ENCODE results near the gene PAPPA. TPM values are rescaled to one million over a fixed set of nuclear protein-coding genes. Genes with fewer than 3 reads are reported as not detected.

Gene PAPPA
- total and polyA plus RNA-seq, 9 donors: 0.61 to 5.5 (median 2.6) TPM

- no peak overlapping the region for H3K4me3 ChIP-seq
- no peak for TF ChIP-seq CTCF (IDR thresholded peaks at IDR 0.05)
- no peak for TF ChIP-seq EP300 (IDR thresholded peaks at IDR 0.05)
- TF ChIP-seq POLR2A (IDR thresholded peaks at IDR 0.05): no peak
- H3K36me3 ChIP-seq: no peaks in the 10 kb centered on the region
- no peaks in the 10 kb centered on the region for H3K9me3 ChIP-seq
- no peaks in the 10 kb centered on the region for H3K4me1 ChIP-seq (ENCODE audit: insufficient read depth)
- no peak for DNase-seq
- H3K27me3 ChIP-seq: no peaks in the 10 kb centered on the region
- 25 to 35% (median 28%) methylated on average over 9 of the region's 9 CpGs for WGBS, 3 donors
- H3K27ac ChIP-seq: no peak overlapping the region
- intact Hi-C loops (cut with DNase I): no loop called here
Measured at GRCh38 chr9:116286297-116286696, 132.7 kb downstream of the PAPPA start.

GRCh38 chr9:116287721-116288120 is 134.1 kb downstream of the PAPPA start:
- Histone ChIP-seq H3K4me1 (ENCODE audit: insufficient read depth) (no peaks in the 10 kb centered on the region), H3K27me3 (no peaks in the 10 kb centered on the region), H3K36me3 (no peaks in the 10 kb centered on the region), H3K27ac (no peak overlapping the region), H3K9me3 (no peaks in the 10 kb centered on the region), H3K4me3 (no peak overlapping the region)
- TF ChIP-seq POLR2A (IDR thresholded peaks at IDR 0.05) (no peak), CTCF (IDR thresholded peaks at IDR 0.05) (no peak), EP300 (IDR thresholded peaks at IDR 0.05) (no peak)
- 94 to 98% (median 97%) methylated on average over 4 of the region's 4 CpGs for WGBS, 3 donors
- intact Hi-C loops (cut with DNase I): no loop called here
- no peak for DNase-seq

GRCh38 chr9:116288658-116289057 is 135.1 kb downstream of the PAPPA start:
- WGBS, 3 donors: 76 to 83% (median 82%) methylated on average over 3 of the region's 3 CpGs
- H3K27ac ChIP-seq: no peak overlapping the region
- H3K36me3 ChIP-seq: no peaks in the 10 kb centered on the region
- intact Hi-C loops (cut with DNase I): no loop called here
- H3K27me3 ChIP-seq: no peaks in the 10 kb centered on the region
- no peak for TF ChIP-seq POLR2A (IDR thresholded peaks at IDR 0.05)
- TF ChIP-seq CTCF (IDR thresholded peaks at IDR 0.05): no peak
- TF ChIP-seq EP300 (IDR thresholded peaks at IDR 0.05): no peak
- no peak for DNase-seq
- no peaks in the 10 kb centered on the region for H3K9me3 ChIP-seq
- no peaks in the 10 kb centered on the region for H3K4me1 ChIP-seq (ENCODE audit: insufficient read depth)
- H3K4me3 ChIP-seq: no peak overlapping the region

- TF ChIP-seq CTCF (IDR thresholded peaks at IDR 0.05) (no peak), EP300 (IDR thresholded peaks at IDR 0.05) (no peak), POLR2A (IDR thresholded peaks at IDR 0.05) (no peak)
- no peak for DNase-seq
- Histone ChIP-seq H3K9me3 (no peaks in the 10 kb centered on the region), H3K36me3 (no peaks in the 10 kb centered on the region), H3K4me1 (ENCODE audit: insufficient read depth) (no peaks in the 10 kb centered on the region), H3K27me3 (no peaks in the 10 kb centered on the region), H3K4me3 (no peak overlapping the region), H3K27ac (no peak overlapping the region)
- intact Hi-C loops (cut with DNase I): no loop called here
- WGBS, 3 donors: 36 to 82% (median 80%) methylated on average over 2 of the region's 2 CpGs
Measured at GRCh38 chr9:116297346-116297745, 143.8 kb downstream of the PAPPA start.

- Histone ChIP-seq H3K27ac (no peak overlapping the region), H3K4me1 (ENCODE audit: insufficient read depth) (no peaks in the 10 kb centered on the region), H3K36me3 (no peaks in the 10 kb centered on the region), H3K9me3 (no peaks in the 10 kb centered on the region), H3K4me3 (no peak overlapping the region), H3K27me3 (no peaks in the 10 kb centered on the region)
- intact Hi-C loops (cut with DNase I): no loop called here
- TF ChIP-seq CTCF (IDR thresholded peaks at IDR 0.05) (no peak), POLR2A (IDR thresholded peaks at IDR 0.05) (no peak), EP300 (IDR thresholded peaks at IDR 0.05) (no peak)
- WGBS, 3 donors: 74 to 95% (median 93%) methylated on average over 3 of the region's 3 CpGs
- DNase-seq: no peak
Measured at GRCh38 chr9:116298249-116298648, 144.7 kb downstream of the PAPPA start.
